ENCODE results near the gene MOCS3. TPM values are rescaled to one million over a fixed set of nuclear protein-coding genes. Genes with fewer than 3 reads are reported as not detected.

Gene MOCS3
- total and polyA plus RNA-seq, 2 of the 13 experiments (the other 11 are each of a cell fraction or from before 2014, with no cell fraction given): 3.7 to 8.4 TPM

GRCh38 chr20:50980851-50981713 lies 22.5 kb downstream of the MOCS3 start (continued):
- TF ChIP-seq FOXO4 (CRISPR knock-in tag; conservative IDR thresholded peaks at IDR 0.05) (no peak), ISL2 (CRISPR knock-in tag; IDR thresholded peaks at IDR 0.05) (peak; percentile 21; the same call in 1 of the 2 replicates), ZNF737 (CRISPR knock-in tag; IDR thresholded peaks at IDR 0.05; ENCODE audit: borderline replicate concordance) (no peak), ZNF335 (CRISPR knock-in tag; IDR thresholded peaks at IDR 0.05) (no peak), TERF1 (CRISPR knock-in tag; IDR thresholded peaks at IDR 0.05) (no peak), ARID4A (CRISPR knock-in tag; IDR thresholded peaks at IDR 0.05; ENCODE audit: borderline replicate concordance) (0 out of 2 replicates have a peak, but pooled peaks have one; percentile 33), ZFAT (CRISPR knock-in tag; conservative IDR thresholded peaks at IDR 0.05) (peak; percentile 47; the same call in 1 of the 2 replicates), PAWR (CRISPR knock-in tag; IDR thresholded peaks at IDR 0.05; ENCODE audit: borderline replicate concordance) (no peak), LCORL (IDR thresholded peaks at IDR 0.05) (no peak), LCORL (CRISPR knock-in tag; IDR thresholded peaks at IDR 0.05) (peak; percentile 41; the same call in 1 of the 2 replicates), LBX2 (CRISPR knock-in tag; IDR thresholded peaks at IDR 0.05; ENCODE audit: borderline replicate concordance) (no peak), ZNF639 (CRISPR knock-in tag; conservative IDR thresholded peaks at IDR 0.05) (no peak), HIVEP1 (CRISPR knock-in tag; IDR thresholded peaks at IDR 0.05) (no peak), SETDB1 (CRISPR knock-in tag; IDR thresholded peaks at IDR 0.05; ENCODE audit: borderline replicate concordance) (no peak), ZFY (CRISPR knock-in tag; IDR thresholded peaks at IDR 0.05) (no peak; the same call in 1 of the 2 replicates), HMGXB4 (CRISPR knock-in tag; IDR thresholded peaks at IDR 0.05; ENCODE audit: borderline replicate concordance in 1 of 2, low read depth in 1 of 2) (peak in 1 of 2 experiments; percentile 33; a peak in 2 of 4 replicates)

Measured in HepG2 (cell line).